HEK293 (cell line): ENCODE measurements around the gene UTRN.

ENCODE experiments used
- CTCF ChIA-PET: fragments of 350-600 bp; formaldehyde crosslinking; extraction: SDS; loops from one replicate; lab custom pipeline; 2021; ENCODE audit warnings: antibody characterized with exemption; lab: Yijun Ruan, JAX
- POLR2A ChIA-PET: fragments of 300-600 bp; formaldehyde crosslinking; extraction: SDS; loops from one replicate; lab custom pipeline; 2020; ENCODE audit warnings: antibody characterized with exemption, inconsistent platforms; lab: Yijun Ruan, JAX
- H3K27ac ChIP-seq: fragments of 200-500 bp; sonication (Bioruptor generic); 2 replicates; pipeline ENCODE4 v1.5.1; 2014; ENCODE audit warnings: low read depth, low read length, control low read depth, inconsistent platforms; ENCODE audit errors: extremely low read depth
- H3K36me3 ChIP-seq, 2 experiments: fragments of 200-500 bp in 1 of 2; sonication (Bioruptor generic) in 1 of 2; 1 replicate in 1 of 2; 2 replicates in 1 of 2; pipeline ENCODE4 v1.5.1; 2014 to 2017; ENCODE audit warnings: inconsistent platforms in 2 of 2, low read length in 2 of 2; ENCODE audit not compliant: control insufficient read depth in 2 of 2, insufficient read depth in 1 of 2
- H3K4me1 ChIP-seq: fragments of 200-500 bp; sonication (Bioruptor generic); 2 replicates; pipeline ENCODE4 v1.5.1; 2014; ENCODE audit warnings: mild to moderate bottlenecking, low read length, inconsistent platforms; ENCODE audit not compliant: control insufficient read depth, insufficient read depth
- H3K4me3 ChIP-seq: 2 replicates; pipeline ENCODE4 v1.5.1; 2011; ENCODE audit warnings: low read depth, mild to moderate bottlenecking, control low read depth, low read length, moderate library complexity
- H3K9me3 ChIP-seq: fragments of 200-500 bp; sonication (Bioruptor generic); 2 replicates; pipeline ENCODE4 v1.5.1; 2014; ENCODE audit warnings: low read depth, low read length, inconsistent platforms; ENCODE audit not compliant: control insufficient read depth, insufficient read depth
- HOXA7 ChIP-seq: sonication (generic); formaldehyde crosslinking; IDR thresholded peaks from 2 replicates; pipeline ENCODE4 v1.8.1; 2022; ENCODE audit warnings: missing genetic modification reagents, borderline replicate concordance
- KLF9 ChIP-seq: fragments of 450-650 bp; formaldehyde crosslinking; IDR thresholded peaks from 2 replicates; pipeline ENCODE4 v1.5.1; 2016; ENCODE audit warnings: missing biosample characterization, missing genetic modification characterization, low read depth
- SETDB1 ChIP-seq: IDR thresholded peaks from one replicate; pipeline ENCODE4 v1.6.1; 2017; ENCODE audit warnings: mild to moderate bottlenecking, low read length, moderate library complexity, mixed read lengths; ENCODE audit not compliant: insufficient read length
- WT1 ChIP-seq: fragments of 450-650 bp; formaldehyde crosslinking; IDR thresholded peaks from 2 replicates; pipeline ENCODE4 v1.5.1; 2016; ENCODE audit warnings: missing biosample characterization, missing genetic modification characterization
- ZBTB11 ChIP-seq: fragments of 450-650 bp; formaldehyde crosslinking; conservative IDR thresholded peaks from 2 replicates; pipeline ENCODE4 v1.5.1; 2016; ENCODE audit warnings: low read depth, missing biosample characterization, missing genetic modification characterization
- ZBTB21 ChIP-seq: fragments of 450-650 bp; formaldehyde crosslinking; IDR thresholded peaks from 2 replicates; pipeline ENCODE4 v1.5.1; 2017; ENCODE audit warnings: missing biosample characterization, missing genetic modification characterization
- ZBTB7A ChIP-seq: fragments of 450-650 bp; formaldehyde crosslinking; IDR thresholded peaks from 2 replicates; pipeline ENCODE4 v1.5.1; 2016; ENCODE audit warnings: low read depth, missing biosample characterization, missing genetic modification characterization
- ZNF280C ChIP-seq: fragments of 450-650 bp; formaldehyde crosslinking; IDR thresholded peaks from 2 replicates; pipeline ENCODE4 v1.5.1; 2016; ENCODE audit warnings: missing biosample characterization, missing genetic modification characterization
- ZNF280D ChIP-seq: fragments of 450-650 bp; formaldehyde crosslinking; IDR thresholded peaks from 2 replicates; pipeline ENCODE4 v1.5.1; 2016; ENCODE audit warnings: missing biosample characterization, missing genetic modification characterization
- ZNF292 ChIP-seq: fragments of 450-650 bp; formaldehyde crosslinking; IDR thresholded peaks from 2 replicates; pipeline ENCODE4 v1.5.1; 2016; ENCODE audit warnings: low read depth, missing biosample characterization, missing genetic modification characterization, borderline replicate concordance
- ZNF416 ChIP-seq: fragments of 450-650 bp; formaldehyde crosslinking; IDR thresholded peaks from 2 replicates; pipeline ENCODE4 v1.5.1; 2016; ENCODE audit warnings: missing biosample characterization, missing genetic modification characterization
- ZNF513 ChIP-seq: fragments of 450-650 bp; IDR thresholded peaks from 2 replicates; pipeline ENCODE4 v1.5.1; 2018; ENCODE audit warnings: missing biosample characterization, missing genetic modification characterization
- ZNF521 ChIP-seq: fragments of 450-650 bp; formaldehyde crosslinking; IDR thresholded peaks from 2 replicates; pipeline ENCODE4 v1.5.1; 2017; ENCODE audit warnings: missing biosample characterization, mild to moderate bottlenecking, missing genetic modification characterization
- ZNF571 ChIP-seq: fragments of 450-650 bp; formaldehyde crosslinking; IDR thresholded peaks from 2 replicates; pipeline ENCODE4 v1.5.0; 2017; ENCODE audit warnings: missing biosample characterization, missing genetic modification characterization
- ZNF585B ChIP-seq: fragments of 450-650 bp; formaldehyde crosslinking; IDR thresholded peaks from 2 replicates; pipeline ENCODE4 v1.5.1; 2016; ENCODE audit warnings: missing biosample characterization, missing genetic modification characterization
- ZNF626 ChIP-seq: fragments of 450-650 bp; sonication (Bioruptor Pico); formaldehyde crosslinking; IDR thresholded peaks from 2 replicates; pipeline ENCODE4 v1.5.1; 2018; ENCODE audit warnings: missing biosample characterization, missing genetic modification characterization, inconsistent platforms
- ZXDB ChIP-seq: fragments of 450-650 bp; formaldehyde crosslinking; IDR thresholded peaks from 2 replicates; pipeline ENCODE4 v1.5.1; 2016; ENCODE audit warnings: missing biosample characterization, missing genetic modification characterization

Gene UTRN

GRCh38 chr6:144294016-144294415, 8.9 kb downstream of the UTRN start:
- Histone ChIP-seq H3K36me3 (peaks cover 7 to 20% of the 10 kb centered on the region in 2 experiments), H3K4me1 (peaks cover 3% of the 10 kb centered on the region; the same call in 1 of the 2 replicates), H3K9me3 (no peaks in the 10 kb centered on the region), H3K4me3 (no peak overlapping the region), H3K27ac (no peak overlapping the region)
- TF ChIP-seq ZNF280D (no peak), ZNF521 (tag by site-specific recombination) (no peak), KLF9 (tag by site-specific recombination) (no peak), ZBTB7A (tag by site-specific recombination) (no peak), SETDB1 (no peak), HOXA7 (CRISPR knock-in tag) (no peak), ZNF585B (tag by site-specific recombination) (no peak), ZNF626 (tag by site-specific recombination) (no peak), WT1 (tag by site-specific recombination) (no peak), ZXDB (no peak), ZNF280C (tag by site-specific recombination) (no peak), ZBTB11 (tag by site-specific recombination) (no peak), ZNF513 (tag by site-specific recombination) (no peak), ZNF416 (no peak), ZBTB21 (tag by site-specific recombination) (no peak), ZNF571 (no peak), ZNF292 (tag by site-specific recombination) (no peak)
- POLR2A ChIA-PET: no interaction called here
- CTCF ChIA-PET: interaction anchor here (0.6 to 0.8 kb wide), 2 partner anchors 11 to 941 kb away, joined by 3 to 4 read pairs; no protein-coding TSS in a partner anchor
